Endothelial cell of umbilical vein (primary cell): ENCODE data around the gene RNF19B. TPM values are rescaled to one million over a fixed set of nuclear protein-coding genes. Genes with fewer than 3 reads are reported as not detected.

Source experiments
- BruUV-seq: library from RNA; stranded (reverse); fragments of 400-500 nt; replicated peaks from 2 replicates; lab custom pipeline; 2021; lab: Mats Ljungman, UMichigan
- CTCF ChIA-PET: fragments of 300-600, 350-600 bp; sonication (Branson Sonifier 250); formaldehyde crosslinking; loops from one replicate; lab custom pipeline; 2021; ENCODE audit warnings: antibody characterized with exemption, inconsistent platforms; lab: Charles Lee
- POLR2A ChIA-PET: fragments of 300-600, 350-600 bp; sonication (Branson Sonifier 250); formaldehyde crosslinking; loops from one replicate; lab custom pipeline; 2021; ENCODE audit warnings: antibody characterized with exemption, inconsistent platforms; lab: Charles Lee
- DNase-seq: peaks from one replicate; pipeline ENCODE4 v3.0.0-alpha.2; 2011; ENCODE audit warnings: low read depth, low spot score
- FAIRE-seq: peaks from 2 replicates; lab custom pipeline; 2011; peaks lifted over from hg19 to GRCh38; lab: Jason Lieb, UNC
- H2AFZ ChIP-seq: 2 replicates; pipeline ENCODE4 v1.6.0; 2012; ENCODE audit warnings: low read depth, low read length, control low read depth, inconsistent platforms
- H3K27ac ChIP-seq: 2 replicates; pipeline ENCODE4 v1.5.1; 2011; ENCODE audit warnings: low read depth, mild to moderate bottlenecking, control low read depth, low read length, moderate library complexity; ENCODE audit not compliant: insufficient read depth
- H3K27me3 ChIP-seq, 2 experiments: 2 replicates each; pipeline versions ENCODE4 v1.6.0 to v1.6.1; 2011; ENCODE audit warnings: low read length in 2 of 2, mixed read lengths in 1 of 2; ENCODE audit not compliant: control insufficient read depth in 2 of 2, insufficient read depth in 2 of 2
- H3K36me3 ChIP-seq, 2 experiments: 2 replicates in 1 of 2; 3 replicates in 1 of 2; pipeline ENCODE4 v1.5.1; 2011; ENCODE audit warnings: low read length in 2 of 2, mild to moderate bottlenecking in 1 of 2, moderate library complexity in 1 of 2; ENCODE audit not compliant: control insufficient read depth in 2 of 2, insufficient read depth in 2 of 2; ENCODE audit errors: extremely low read depth in 1 of 2
- H3K4me1 ChIP-seq: 3 replicates; pipeline ENCODE4 v1.5.1; 2011; ENCODE audit warnings: mild to moderate bottlenecking, low read length; ENCODE audit not compliant: control insufficient read depth, insufficient read depth; ENCODE audit errors: extremely low read depth
- H3K4me2 ChIP-seq: 2 replicates; pipeline ENCODE4 v1.6.1; 2011; ENCODE audit warnings: low read length, control low read depth, mixed read lengths; ENCODE audit not compliant: insufficient read depth
- H3K4me3 ChIP-seq, 3 experiments: fragments of 200-600 bp in 1 of 3; sonication (generic), shearing (Covaris generic) in 1 of 3; replicated peaks in 1 of 3; 2 replicates each; pipeline ENCODE4 v1.5.1; 2011 to 2016; ENCODE audit warnings: control low read depth in 3 of 3, low read length in 3 of 3, mild to moderate bottlenecking in 2 of 3, inconsistent platforms in 1 of 3, low read depth in 1 of 3, moderate library complexity in 1 of 3; ENCODE audit not compliant: insufficient read depth in 1 of 3
- H3K79me2 ChIP-seq: 2 replicates; pipeline ENCODE4 v1.6.0; 2012; ENCODE audit warnings: low read length, inconsistent platforms; ENCODE audit not compliant: control insufficient read depth, insufficient read depth
- H3K9ac ChIP-seq: replicated peaks from 2 replicates; pipeline ENCODE3; 2011; ENCODE audit warnings: low read length, control low read depth; ENCODE audit not compliant: insufficient read depth; ENCODE audit errors: extremely low read depth
- H3K9me1 ChIP-seq: replicated peaks from 3 replicates; pipeline ENCODE4 v1.6.0; 2011; ENCODE audit warnings: mild to moderate bottlenecking, low read length; ENCODE audit not compliant: control insufficient read depth, insufficient read depth; ENCODE audit errors: extremely low read depth
- H3K9me3 ChIP-seq: replicated peaks from 2 replicates; pipeline ENCODE4 v1.5.1; 2012; ENCODE audit warnings: low read length, inconsistent platforms; ENCODE audit not compliant: control insufficient read depth, insufficient read depth
- H4K20me1 ChIP-seq: replicated peaks from 2 replicates; pipeline ENCODE3; 2011; ENCODE audit warnings: mild to moderate bottlenecking, low read length; ENCODE audit not compliant: control insufficient read depth, insufficient read depth; ENCODE audit errors: extremely low read depth
- CTCF ChIP-seq, 2 donors: IDR thresholded peaks; 1 replicate in 1 of 2; 2 replicates in 1 of 2; pipeline ENCODE4 v1.5.1; 2011; ENCODE audit warnings: low read length in 2 of 2, mild to moderate bottlenecking in 2 of 2, moderate library complexity in 2 of 2, control low read depth in 1 of 2, inconsistent platforms in 1 of 2, low read depth in 1 of 2; ENCODE audit not compliant: insufficient read depth in 1 of 2; ENCODE audit errors: extremely low read depth in 1 of 2
- EZH2 ChIP-seq: IDR thresholded peaks from 2 replicates; pipeline ENCODE4 v1.6.1; 2012; ENCODE audit warnings: borderline replicate concordance, low read depth, mild to moderate bottlenecking, moderate library complexity, low read length, inconsistent platforms; ENCODE audit not compliant: severe bottlenecking
- FOS ChIP-seq: IDR thresholded peaks from 2 replicates; pipeline ENCODE4 v1.6.1; 2011; ENCODE audit warnings: mild to moderate bottlenecking, low read length, moderate library complexity, borderline replicate concordance; ENCODE audit not compliant: insufficient read depth
- GATA2 ChIP-seq: IDR thresholded peaks from 2 replicates; pipeline ENCODE4 v1.7.0; 2011; ENCODE audit warnings: low read depth, mild to moderate bottlenecking, moderate library complexity, mixed read lengths, low read length; ENCODE audit not compliant: insufficient read length, insufficient read depth
- JUN ChIP-seq: IDR thresholded peaks from 2 replicates; pipeline ENCODE4 v1.6.1; 2011; ENCODE audit warnings: borderline replicate concordance, low read depth; ENCODE audit not compliant: insufficient read length, insufficient read depth
- MAX ChIP-seq: IDR thresholded peaks from 2 replicates; pipeline ENCODE4 v1.6.1; 2011; ENCODE audit not compliant: insufficient read depth, insufficient read length
- MYC ChIP-seq: IDR thresholded peaks from one replicate; pipeline ENCODE4 v1.6.1; 2011; ENCODE audit warnings: mild to moderate bottlenecking, low read depth, low read length
- POLR2A ChIP-seq: IDR thresholded peaks from 2 replicates; pipeline ENCODE4 v1.6.1; 2012; ENCODE audit warnings: low read depth, mild to moderate bottlenecking, control low read depth, low read length
- POLR2AphosphoS5 ChIP-seq: IDR thresholded peaks from 2 replicates; pipeline ENCODE4 v1.6.1; 2012; ENCODE audit warnings: low read depth, mild to moderate bottlenecking, control low read depth, low read length, moderate library complexity; ENCODE audit not compliant: insufficient read depth
- dilution Hi-C: fragments of 300-500 bp; cut with MboI; formaldehyde crosslinking; loops from one replicate; pipeline ENCODE4 v1.15.0; 2019; ENCODE audit warnings: low sequenced_read_pairs; ENCODE audit not compliant: extremely low pct_ligation_motif_present
- intact Hi-C: fragments of 100-400 bp; cut with micrococcal nuclease; formaldehyde crosslinking; loops from one replicate; pipeline ENCODE4 v1.10.0; 2022
- polyA plus RNA-seq, 4 experiments: library from polyadenylated mRNA; depleted of rRNA in 3 of 4; stranded (reverse) in 3 of 4; unstranded in 1 of 4; fragments of >200 nt; gene quantifications; 2 replicates each; pipeline versions ENCODE4 v1.2.1 to v1.2.3, GENCODE V29; 2011 to 2012; ENCODE audit warnings: missing spikeins in 1 of 4
- total RNA-seq: library from RNA; stranded (reverse); gene quantifications from 2 replicates; pipeline ENCODE4 v1.2.3, GENCODE V29; 2021

Gene RNF19B
- total and polyA plus RNA-seq, 2 donors (not counting 3 experiments of a cell fraction or from before 2014, with no cell fraction given), result 19.2 to 25.6 TPM

- no peaks in the 10 kb centered on the region for H3K9me1 ChIP-seq
- H3K36me3 ChIP-seq, result no peaks in the 10 kb centered on the region
- H3K4me3 ChIP-seq, result no peak overlapping the region
- POLR2A ChIA-PET, result no interaction called here
- H3K9me3 ChIP-seq, result no peaks in the 10 kb centered on the region
- peaks cover 13% of the 10 kb centered on the region for H3K4me1 ChIP-seq
- FAIRE-seq, result no peak
- intact Hi-C loops, result no loop called here
- no peaks in the 10 kb centered on the region for H3K79me2 ChIP-seq
- no peak overlapping the region for H3K4me2 ChIP-seq
- no peak overlapping the region for H3K27ac ChIP-seq
- no peaks in the 10 kb centered on the region for H4K20me1 ChIP-seq
- BruUV-seq, result no TSS peak
- CTCF ChIA-PET, result interaction anchor here (1.1 to 2.1 kb wide), 5 partner anchors 9 to 190 kb away, joined by 3 to 13 read pairs (median 4); partner anchors contain the start of gene HPCA
- no peak overlapping the region for H2AFZ ChIP-seq
- dilution Hi-C loops, result no loop called here
- no peak overlapping the region for H3K9ac ChIP-seq
- H3K27me3 ChIP-seq, result peaks cover 10 to 14% of the 10 kb centered on the region in 2 experiments
- no peak for DNase-seq
- TF ChIP-seq MYC, result no peak
- TF ChIP-seq CTCF (IDR thresholded peaks at IDR 0.05; ENCODE audit: extremely low read depth in 1 of 2, insufficient read depth in 1 of 2, low read depth in 1 of 2, low read length in 2 of 2), result no peak
- TF ChIP-seq GATA2, result no peak
- no peak for TF ChIP-seq POLR2A
- no peak for TF ChIP-seq JUN
- no peak for TF ChIP-seq MAX
- TF ChIP-seq EZH2, result no peak
- no peak for TF ChIP-seq POLR2AphosphoS5
- no peak for TF ChIP-seq FOS
Measured at GRCh38 chr1:32896451-32896850, 68.2 kb downstream of the RNF19B start.
